Chondrocyte (in vitro differentiated cells): ENCODE data around the gene CCDC92B. TPM values are rescaled to one million over a fixed set of nuclear protein-coding genes. Genes with fewer than 3 reads are reported as not detected.

Experiments used
- DNase-seq: peaks from one replicate; pipeline ENCODE4 v3.0.0; 2021; ENCODE audit warnings: mixed read lengths, low spot score
- H3K27ac Mint-ChIP-seq: one replicate; pipeline ENCODE4 v1.8.0; 2021; ENCODE audit warnings: mild to moderate bottlenecking, moderate library complexity, mixed read lengths; ENCODE audit not compliant: unreplicated experiment
- H3K27me3 Mint-ChIP-seq: 2 replicates; pipeline ENCODE4 v1.8.0; 2021; ENCODE audit warnings: low read depth, mixed read lengths
- H3K36me3 Mint-ChIP-seq: 2 replicates; pipeline ENCODE4 v1.8.0; 2021; ENCODE audit warnings: low read depth, mixed read lengths
- H3K4me1 Mint-ChIP-seq: 2 replicates; pipeline ENCODE4 v1.8.0; 2021; ENCODE audit warnings: low read depth, mild to moderate bottlenecking, mixed read lengths
- H3K4me3 Mint-ChIP-seq: one replicate; pipeline ENCODE4 v1.8.0; 2021; ENCODE audit warnings: mild to moderate bottlenecking, moderate library complexity, mixed read lengths; ENCODE audit not compliant: unreplicated experiment
- H3K9me3 Mint-ChIP-seq: 2 replicates; pipeline ENCODE4 v1.8.0; 2021; ENCODE audit warnings: low read depth, mixed read lengths
- total RNA-seq: library from RNA; stranded (reverse); gene quantifications from 3 replicates; pipeline ENCODE4 v1.2.1, GENCODE V29; 2021
- TF ChIP-seq, protein P1 (sequence below): fragments of 200-600 bp; sonication (generic); IDR thresholded peaks from 2 replicates; pipeline ENCODE4 v1.5.0; 2021; ENCODE audit warnings: antibody characterized with exemption, mild to moderate bottlenecking, moderate library complexity

The CCDC92B gene
- total RNA-seq, 1 donor from 2014 or later = 0.07 TPM

DNA sequence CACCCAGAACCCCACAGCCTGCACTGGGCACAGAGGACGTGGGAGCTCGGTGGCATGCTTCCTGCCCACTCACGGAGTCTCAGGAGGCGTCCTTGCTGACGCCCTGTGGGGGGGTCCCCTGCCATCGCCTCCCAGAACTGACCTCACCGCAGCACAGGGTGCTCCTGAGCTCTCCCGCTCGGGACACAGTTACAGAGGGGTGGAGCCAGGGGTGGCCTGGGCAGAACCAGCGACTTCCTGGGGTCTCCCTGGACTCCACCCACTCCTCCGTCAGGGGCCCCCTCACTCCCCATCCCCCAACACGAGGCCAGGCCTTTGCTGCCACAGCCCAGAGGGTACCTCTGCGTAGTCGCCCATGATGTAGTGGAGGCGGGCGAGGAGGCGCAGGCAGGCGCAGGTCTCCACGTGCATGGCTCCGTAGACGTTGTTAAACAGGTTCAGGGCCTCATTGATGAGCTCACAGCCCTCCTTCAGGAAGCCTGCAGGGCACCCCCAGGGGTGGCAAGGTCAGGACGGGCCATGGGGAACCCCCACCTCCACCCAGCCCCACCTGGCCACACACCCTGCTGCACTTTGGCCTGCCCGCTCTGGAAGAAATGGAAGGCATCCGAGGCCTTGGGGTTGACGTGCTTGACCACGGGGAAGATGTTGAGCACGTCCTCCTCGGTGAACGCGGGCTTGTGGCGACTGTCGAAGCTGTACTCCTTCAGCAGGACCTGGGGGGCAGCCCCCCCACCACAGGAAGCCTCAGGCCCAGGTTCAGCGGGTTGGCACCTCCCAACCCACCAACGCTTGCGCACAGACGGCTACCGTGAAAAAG lies 55.7 kb downstream of the CCDC92B start:
- Mint-ChIP-seq H3K27ac (no peak overlapping the region), H3K4me3 (no peak overlapping the region), H3K27me3 (no peaks in the 10 kb centered on the region), H3K9me3 (no peaks in the 10 kb centered on the region), H3K4me1 (peaks cover 4% of the 10 kb centered on the region), H3K36me3 (peaks cover 5% of the 10 kb centered on the region)
- DNase-seq = peak; percentile 92
- TF ChIP-seq, protein P1, sequence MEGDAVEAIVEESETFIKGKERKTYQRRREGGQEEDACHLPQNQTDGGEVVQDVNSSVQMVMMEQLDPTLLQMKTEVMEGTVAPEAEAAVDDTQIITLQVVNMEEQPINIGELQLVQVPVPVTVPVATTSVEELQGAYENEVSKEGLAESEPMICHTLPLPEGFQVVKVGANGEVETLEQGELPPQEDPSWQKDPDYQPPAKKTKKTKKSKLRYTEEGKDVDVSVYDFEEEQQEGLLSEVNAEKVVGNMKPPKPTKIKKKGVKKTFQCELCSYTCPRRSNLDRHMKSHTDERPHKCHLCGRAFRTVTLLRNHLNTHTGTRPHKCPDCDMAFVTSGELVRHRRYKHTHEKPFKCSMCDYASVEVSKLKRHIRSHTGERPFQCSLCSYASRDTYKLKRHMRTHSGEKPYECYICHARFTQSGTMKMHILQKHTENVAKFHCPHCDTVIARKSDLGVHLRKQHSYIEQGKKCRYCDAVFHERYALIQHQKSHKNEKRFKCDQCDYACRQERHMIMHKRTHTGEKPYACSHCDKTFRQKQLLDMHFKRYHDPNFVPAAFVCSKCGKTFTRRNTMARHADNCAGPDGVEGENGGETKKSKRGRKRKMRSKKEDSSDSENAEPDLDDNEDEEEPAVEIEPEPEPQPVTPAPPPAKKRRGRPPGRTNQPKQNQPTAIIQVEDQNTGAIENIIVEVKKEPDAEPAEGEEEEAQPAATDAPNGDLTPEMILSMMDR = no peak

DNA sequence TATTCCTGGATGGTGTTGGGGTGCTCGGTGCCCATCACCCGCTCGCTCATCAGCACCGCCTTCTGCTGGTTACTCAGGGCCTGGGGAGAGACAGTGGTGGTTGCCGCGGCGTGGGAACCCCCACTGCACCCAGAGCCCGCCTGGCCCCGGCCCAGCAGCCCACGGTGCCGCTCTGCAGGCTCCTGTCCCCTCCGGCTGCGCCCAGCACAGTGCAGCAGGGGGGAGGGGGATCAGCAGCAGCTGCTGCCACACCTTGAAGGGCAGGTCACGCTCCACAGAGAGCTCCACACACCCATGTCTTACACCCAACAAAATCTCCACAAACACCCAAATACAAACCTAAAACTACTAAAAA lies 56.7 kb downstream of the CCDC92B start:
- Mint-ChIP-seq H3K9me3 (no peaks in the 10 kb centered on the region), H3K4me3 (no peak overlapping the region), H3K27me3 (no peaks in the 10 kb centered on the region), H3K27ac (no peak overlapping the region), H3K4me1 (peaks cover 10% of the 10 kb centered on the region), H3K36me3 (peaks cover 5% of the 10 kb centered on the region)
- DNase-seq = no peak
- TF ChIP-seq, protein P1 = no peak

DNA sequence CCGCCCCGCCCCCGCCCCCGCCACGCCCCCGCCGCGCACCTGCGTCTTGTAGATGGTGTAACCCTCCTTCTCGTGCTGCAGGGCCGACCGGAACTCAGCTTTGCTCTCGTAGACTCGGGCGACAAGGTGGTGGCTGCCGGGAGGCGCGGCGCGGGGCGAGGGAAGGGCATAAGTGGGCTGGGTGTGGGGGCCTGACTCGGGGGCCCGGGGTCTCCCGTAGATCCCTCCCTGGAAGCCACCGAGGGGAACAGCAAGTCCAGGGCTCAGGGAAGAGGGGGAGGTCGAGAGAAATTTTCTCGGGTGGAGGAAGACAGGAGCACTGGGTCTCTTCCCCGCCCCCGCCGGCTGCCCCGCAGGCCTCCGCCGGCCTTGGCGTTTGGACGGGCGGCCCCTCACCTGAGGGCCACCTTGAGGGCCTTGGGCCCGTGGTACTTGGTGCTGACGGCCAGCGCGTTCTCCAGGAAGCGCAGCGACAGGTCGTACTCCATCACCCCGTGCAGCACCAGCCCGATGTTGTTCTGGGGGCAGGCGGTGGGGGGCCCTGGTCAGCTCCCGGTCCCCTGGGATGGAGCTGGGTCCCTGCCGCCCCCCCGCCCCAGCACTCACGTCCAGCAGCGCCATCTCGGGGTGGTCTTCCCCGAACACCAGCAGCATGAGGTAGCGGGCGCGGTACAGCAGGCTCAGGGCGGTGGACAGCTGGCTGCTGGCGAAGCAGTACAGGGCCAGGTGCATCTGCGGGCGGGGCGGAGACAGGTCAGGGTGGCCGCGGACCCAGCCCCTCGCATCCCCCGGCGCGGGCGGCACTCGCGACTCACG lies 57.3 kb downstream of the CCDC92B start:
- peak; percentile 93 for DNase-seq
- no peak overlapping the region for H3K27ac Mint-ChIP-seq
- no peaks in the 10 kb centered on the region for H3K27me3 Mint-ChIP-seq
- peaks cover 13% of the 10 kb centered on the region for H3K4me1 Mint-ChIP-seq
- TF ChIP-seq, protein P1 = no peak
- H3K9me3 Mint-ChIP-seq = no peaks in the 10 kb centered on the region
- no peak overlapping the region for H3K4me3 Mint-ChIP-seq
- H3K36me3 Mint-ChIP-seq = peaks cover 5% of the 10 kb centered on the region

DNA sequence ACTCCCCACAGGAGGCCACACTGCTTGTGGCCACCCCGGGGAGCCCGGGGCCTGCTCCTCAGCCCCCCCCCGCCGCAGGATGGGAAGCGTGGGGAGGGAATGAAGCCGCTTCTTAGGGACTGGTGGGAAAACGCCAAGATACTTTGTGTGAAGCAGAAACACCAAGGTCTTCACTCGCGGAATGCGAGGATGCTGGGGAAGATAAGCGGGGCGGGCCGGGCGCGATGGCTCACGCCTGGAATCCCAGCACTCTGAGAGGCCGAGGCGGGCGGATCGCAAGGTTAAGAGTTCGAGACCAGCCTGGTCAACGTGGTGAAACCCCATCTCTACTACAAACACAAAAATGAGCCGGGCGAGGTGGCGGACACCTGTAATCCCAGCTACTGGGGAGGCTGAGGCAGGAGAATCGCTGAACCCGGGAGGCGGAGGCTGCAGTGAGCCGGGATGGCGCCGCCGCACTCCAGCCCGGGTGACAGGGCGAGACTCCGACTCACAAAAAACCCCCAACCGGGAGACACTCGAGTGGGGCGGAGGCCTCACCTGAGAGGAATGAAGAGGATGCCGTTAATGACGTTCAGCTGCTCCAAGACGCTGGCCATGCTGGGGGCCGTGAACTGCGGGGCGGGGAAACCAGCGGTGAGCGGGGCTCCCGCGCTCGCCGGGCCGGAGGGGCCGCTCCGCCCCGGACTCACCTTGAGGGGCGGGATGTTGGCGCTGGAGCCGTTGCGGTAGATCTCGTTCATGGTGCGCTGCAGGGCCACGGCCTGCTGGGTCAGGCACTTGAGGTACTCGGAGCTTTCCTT lies 58.2 kb downstream of the CCDC92B start:
- Mint-ChIP-seq H3K36me3 (peaks cover 1% of the 10 kb centered on the region), H3K4me3 (no peak overlapping the region), H3K27ac (no peak overlapping the region), H3K27me3 (no peaks in the 10 kb centered on the region), H3K4me1 (peaks cover 13% of the 10 kb centered on the region), H3K9me3 (no peaks in the 10 kb centered on the region)
- TF ChIP-seq, protein P1 = no peak
- peak; percentile 89 for DNase-seq
